Jurkat, Clone E6-1 (cell line): Measurements from ENCODE around the gene SNX14.

Experiments
- DNase-seq: peaks from one replicate; pipeline ENCODE4 v3.0.0-alpha.2; 2011; ENCODE audit warnings: low read depth, low spot score
- H3K4me3 ChIP-seq: 2 replicates; pipeline ENCODE4 v1.5.1; 2011; ENCODE audit warnings: mild to moderate bottlenecking, low read length, control low read depth, moderate library complexity

The SNX14 gene

DNA sequence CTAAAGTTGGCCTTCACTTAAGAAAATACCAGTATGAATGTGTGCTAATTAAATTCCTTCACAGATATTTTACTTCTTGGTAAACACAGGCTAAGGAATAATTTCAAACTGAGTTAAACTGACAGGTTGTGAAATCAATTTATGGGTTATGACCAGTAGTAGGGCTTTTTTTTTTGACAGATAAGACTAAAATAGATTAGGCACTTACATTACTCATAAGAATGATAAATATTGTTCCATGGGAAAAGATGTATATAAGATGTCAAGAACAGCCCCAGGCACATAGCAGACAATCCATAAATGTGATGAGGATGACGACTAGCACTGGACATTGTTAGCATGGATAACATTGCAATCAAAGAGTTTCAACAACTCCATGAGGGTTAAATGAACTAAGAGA is 120.9 kb downstream of the SNX14 start:
- DNase-seq, result no peak
- no peak overlapping the region for H3K4me3 ChIP-seq

GRCh38 chr6:85470023-85470410 is 123.6 kb downstream of the SNX14 start:
- H3K4me3 ChIP-seq, result no peak overlapping the region
- DNase-seq, result no peak

DNA sequence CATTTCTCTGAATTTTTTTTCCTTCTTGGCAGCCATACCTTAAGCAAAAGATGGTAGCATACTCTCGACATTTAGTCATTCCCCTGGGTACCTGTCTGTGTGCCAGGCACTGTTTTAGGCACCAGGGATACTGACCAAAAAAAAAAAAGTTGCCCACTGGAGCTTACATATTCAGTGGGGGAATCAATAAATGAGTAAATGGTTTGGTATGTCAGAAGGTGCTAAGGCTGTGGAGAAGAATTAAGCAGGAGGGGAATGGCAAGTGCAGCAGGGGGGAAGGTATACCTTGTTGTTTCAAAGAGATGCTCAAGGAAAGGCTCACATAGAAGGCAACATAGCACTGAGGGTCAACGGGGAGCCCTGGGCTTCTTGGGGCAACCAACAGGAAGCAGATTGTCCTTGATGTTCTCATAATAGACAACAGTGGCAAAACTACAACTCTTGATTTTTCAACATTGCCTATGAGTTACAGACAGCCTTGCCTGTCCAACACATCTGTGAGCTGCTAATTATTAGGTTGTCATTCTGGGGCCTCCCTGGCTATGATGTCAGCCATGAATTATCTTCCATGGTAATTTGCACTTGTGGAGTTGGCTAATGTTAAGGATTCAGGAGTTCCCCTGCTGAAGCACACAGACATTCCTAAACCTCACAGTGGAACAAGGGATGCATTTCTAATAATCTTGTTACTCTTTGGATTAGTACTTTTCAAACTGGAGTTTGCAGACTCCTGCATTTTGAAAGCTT is 124.2 kb downstream of the SNX14 start:
- H3K4me3 ChIP-seq, result no peak overlapping the region
- DNase-seq, result no peak

DNA sequence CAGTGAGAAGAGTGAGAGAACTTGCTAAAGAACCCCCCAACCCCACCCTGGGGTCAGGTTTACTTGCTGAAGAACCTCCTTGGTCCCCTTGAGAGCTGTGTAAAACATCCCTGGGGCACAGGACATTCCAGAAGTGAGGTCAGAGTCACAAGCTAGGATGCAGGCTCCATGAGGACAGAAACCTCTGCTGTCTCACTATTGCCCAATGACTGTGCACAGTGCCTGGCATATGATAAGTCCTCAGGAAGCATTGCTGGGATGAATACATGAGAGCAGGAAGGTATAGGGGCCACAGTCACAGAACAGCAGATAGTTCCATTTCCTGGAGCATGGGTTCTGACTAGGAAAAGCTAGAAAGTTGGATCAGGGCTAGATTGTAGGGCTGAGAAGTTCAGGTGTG is 125.3 kb downstream of the SNX14 start:
- no peak overlapping the region for H3K4me3 ChIP-seq
- DNase-seq, result no peak

- DNase-seq, result no peak
- no peak overlapping the region for H3K4me3 ChIP-seq
Observed at GRCh38 chr6:85465762-85466161, 127.9 kb downstream of the SNX14 start.

DNA sequence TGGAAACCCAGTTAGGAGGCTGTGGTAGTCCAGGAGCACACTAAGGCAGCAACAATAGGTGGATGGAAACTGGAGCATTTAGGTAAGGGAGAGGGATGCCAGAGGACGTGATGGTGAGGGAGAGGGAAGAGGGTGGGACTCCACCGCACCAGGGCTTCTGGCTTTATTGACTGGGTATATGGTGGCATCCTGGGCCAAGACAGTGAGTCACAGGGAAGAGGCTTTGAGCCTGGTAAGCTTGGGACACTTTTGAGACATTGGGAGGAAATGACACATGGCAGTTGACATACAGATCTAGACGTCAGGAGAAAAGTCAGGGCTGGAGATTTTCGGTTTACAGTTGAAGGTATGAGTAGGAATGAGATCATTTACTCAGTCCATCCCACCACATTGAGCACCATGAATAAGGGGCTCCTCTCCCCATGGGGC is 128.9 kb downstream of the SNX14 start:
- DNase-seq, result no peak
- H3K4me3 ChIP-seq, result no peak overlapping the region

DNA sequence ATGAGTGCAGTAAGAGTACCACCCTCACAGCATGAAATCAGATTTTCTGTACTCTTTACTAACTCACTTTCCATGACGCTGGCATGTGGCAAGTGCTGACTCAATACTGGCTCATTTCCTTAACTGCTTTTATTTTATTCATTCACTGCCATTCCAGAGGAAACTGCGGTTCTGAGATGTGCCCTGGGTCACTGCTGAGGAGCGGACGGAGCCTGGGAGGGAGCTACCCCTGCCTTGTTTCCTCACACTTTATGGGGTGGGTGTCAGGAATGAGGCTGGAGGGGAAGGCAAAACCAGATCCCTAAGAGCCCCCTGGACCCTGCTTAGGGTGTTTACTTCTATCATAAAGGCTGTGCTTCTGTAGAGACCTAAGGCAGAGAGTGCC is 129.4 kb downstream of the SNX14 start:
- no peak for DNase-seq
- no peak overlapping the region for H3K4me3 ChIP-seq

DNA sequence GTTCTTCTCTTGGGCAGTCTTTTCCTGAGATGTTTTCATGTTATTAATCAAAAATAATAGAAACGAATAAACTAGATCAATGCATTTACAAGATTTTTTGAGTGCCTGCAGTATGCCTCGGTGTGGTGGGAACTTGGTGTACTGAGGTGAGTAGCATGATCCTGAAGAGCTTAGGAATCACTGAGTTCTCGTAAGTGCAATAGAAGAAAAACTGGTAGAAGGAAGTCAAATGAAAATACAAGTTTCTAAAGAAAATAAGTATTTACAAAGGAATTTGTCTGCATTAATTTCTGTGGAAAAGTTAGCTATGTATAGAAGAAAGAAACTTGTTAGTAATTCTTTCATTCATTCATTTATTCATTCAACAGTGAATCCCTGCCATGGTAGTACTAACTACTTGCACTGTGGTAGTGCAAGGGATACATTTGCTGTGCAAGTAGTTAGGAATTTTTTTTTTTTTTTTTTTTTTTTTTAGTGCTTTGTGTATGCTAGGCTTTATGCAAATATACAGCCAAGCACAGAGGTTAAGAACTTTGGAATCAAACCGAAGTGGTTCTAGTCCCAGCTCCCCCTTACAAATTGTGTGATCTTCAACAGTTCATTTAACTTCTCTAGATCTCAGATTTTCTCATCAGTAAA is 129.9 kb downstream of the SNX14 start:
- no peak for DNase-seq
- no peak overlapping the region for H3K4me3 ChIP-seq

DNA sequence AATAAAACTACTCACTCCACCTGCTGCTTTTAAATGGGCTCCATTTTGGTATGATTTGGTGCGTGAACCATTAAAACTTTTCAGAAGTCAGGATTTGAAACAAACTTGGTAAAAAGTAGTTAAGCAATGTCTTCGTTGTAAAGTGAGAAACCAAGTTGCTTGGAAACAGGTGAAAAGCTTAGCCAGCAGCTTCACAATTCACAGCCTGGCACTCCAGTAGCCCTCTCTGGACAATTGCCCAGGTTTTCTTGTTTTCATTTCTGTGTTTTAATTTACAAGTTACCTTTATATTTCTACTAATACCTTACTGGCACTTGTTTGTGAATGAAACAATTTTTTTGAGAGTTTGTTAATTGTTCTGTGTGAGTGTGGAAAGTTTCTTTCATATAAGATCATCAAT is 131.0 kb downstream of the SNX14 start:
- H3K4me3 ChIP-seq, result no peak overlapping the region
- DNase-seq, result no peak

GRCh38 chr6:85461798-85462170 is 131.9 kb downstream of the SNX14 start:
- DNase-seq, result peak; percentile 50
- peak overlapping the region; percentile 6 for H3K4me3 ChIP-seq

- DNase-seq, result peak; percentile 96
Observed at GRCh38 chr6:85460921-85461797, 132.5 kb downstream of the SNX14 start.

DNA sequence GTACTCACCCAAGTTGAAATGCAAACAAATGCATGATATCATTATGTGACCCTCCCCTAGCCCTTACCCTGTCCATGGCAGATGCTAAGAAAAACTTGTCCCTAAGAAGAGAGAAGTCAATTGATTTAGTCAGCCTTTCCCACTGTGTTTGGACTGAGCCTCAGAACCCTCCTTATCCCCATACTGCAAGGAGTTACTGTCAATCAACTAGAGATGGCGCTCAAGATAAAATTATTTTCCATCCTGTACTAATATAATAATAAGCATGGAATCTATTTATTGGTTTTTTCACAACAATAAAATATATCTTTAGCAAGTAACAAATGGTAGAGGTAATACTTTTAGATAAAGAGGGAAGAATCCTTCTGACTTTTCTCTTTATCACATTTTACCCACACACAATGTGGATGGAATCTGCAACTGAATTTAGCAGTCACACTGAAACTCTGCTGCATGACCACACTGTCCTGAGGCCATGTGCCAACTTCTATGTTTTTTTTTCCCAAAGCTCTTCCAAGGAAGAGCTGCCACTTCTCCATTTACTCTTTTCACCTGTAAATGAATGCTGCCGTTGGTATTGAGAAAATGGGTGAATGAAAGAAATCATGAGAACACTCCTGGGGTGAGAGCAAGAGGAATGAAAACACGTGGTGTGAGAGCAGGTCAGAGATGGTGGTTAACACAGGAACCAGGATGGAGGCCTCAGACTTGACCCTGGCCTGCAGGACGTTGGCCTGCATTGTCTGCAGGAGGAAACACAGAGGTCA is 133.3 kb downstream of the SNX14 start:
- DNase-seq, result no peak
- no peak overlapping the region for H3K4me3 ChIP-seq

More at GRCh38 chr6:85460921-85461797, 132.5 kb downstream of the SNX14 start:
- H3K4me3 ChIP-seq, result peak overlapping the region; percentile 6

DNA sequence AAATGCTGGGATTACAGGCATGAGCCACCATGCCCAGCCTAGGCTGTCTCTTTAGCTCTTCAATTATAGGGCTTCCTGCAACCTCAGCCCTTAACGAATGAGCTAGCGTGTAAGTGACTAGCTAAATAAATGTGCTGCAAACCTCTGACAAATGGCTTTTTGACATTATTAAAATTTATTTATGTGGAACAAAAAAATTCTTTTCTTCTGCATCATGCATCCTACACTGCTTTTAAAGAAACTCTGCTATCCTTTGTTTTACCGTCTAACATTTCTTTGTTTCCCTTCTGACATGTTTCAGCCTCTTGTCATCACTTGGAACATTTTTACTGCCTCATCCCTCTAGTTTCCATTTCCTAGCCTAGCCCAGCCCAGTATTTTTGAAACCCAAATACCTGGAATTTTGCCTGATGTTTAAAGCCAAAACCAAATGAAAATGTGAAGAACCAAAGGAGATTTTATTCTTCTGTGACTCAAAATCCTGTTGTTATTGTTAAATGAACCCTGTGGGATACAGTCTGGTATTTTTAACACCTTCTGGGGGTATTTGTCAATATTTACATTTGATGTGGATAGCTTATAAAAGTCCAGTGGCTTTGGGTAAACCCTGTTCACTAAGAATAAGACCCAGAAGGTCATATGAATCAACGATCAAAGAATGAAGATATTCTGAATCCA is 134.3 kb downstream of the SNX14 start:
- no peak overlapping the region for H3K4me3 ChIP-seq
- DNase-seq, result no peak

DNA sequence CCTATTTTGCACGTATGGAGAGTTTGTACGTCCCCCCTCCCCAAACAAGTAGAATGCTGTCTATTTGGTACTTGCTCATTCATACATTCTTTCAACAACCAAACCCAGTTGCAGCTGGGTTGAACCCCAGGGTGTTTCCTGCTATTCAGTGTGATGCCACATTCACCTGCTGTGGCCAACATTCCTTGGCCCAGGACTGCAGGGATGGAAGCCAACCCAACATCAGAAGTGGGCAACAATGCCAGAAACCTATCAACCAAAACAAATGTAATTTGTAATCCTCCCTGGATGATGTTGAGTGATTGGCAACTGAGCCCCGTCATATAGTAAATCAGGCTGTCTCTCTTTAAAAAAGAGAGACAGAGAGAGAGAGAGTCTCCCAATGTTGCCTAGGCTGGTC is 134.9 kb downstream of the SNX14 start:
- no peak for DNase-seq
- no peak overlapping the region for H3K4me3 ChIP-seq

DNA sequence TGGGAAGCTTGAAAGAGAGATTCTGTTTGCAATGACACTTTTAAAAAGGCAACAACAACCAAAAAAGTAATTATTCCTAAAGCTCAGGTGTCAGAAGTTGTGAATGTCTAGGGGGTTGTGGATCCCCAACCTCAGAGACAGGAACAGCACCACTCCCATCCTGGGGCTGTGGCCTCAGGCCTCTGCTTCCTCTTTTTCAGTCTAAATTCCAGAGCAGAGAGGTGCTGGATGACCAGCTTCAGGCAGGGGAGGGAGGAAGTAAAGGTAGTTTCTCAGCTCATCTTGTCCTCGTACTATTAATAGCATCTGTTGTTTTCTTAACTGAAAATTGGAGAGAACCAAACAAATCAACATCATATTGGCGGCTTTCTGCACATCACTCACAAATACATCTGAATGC is 135.5 kb downstream of the SNX14 start:
- no peak overlapping the region for H3K4me3 ChIP-seq
- DNase-seq, result no peak

GRCh38 chr6:85456782-85457181 is 136.9 kb downstream of the SNX14 start:
- no peak for DNase-seq
- no peak overlapping the region for H3K4me3 ChIP-seq
